ENCODE data around the gene CELF1. TPM values are rescaled to one million over a fixed set of nuclear protein-coding genes. Genes with fewer than 3 reads are reported as not detected.
A peak's percentile ranks its signal among the peaks of the same experiment; 100 is the strongest.

Gene CELF1
- total RNA-seq, 1 donor from 2014 or later, result 180 TPM

DNA sequence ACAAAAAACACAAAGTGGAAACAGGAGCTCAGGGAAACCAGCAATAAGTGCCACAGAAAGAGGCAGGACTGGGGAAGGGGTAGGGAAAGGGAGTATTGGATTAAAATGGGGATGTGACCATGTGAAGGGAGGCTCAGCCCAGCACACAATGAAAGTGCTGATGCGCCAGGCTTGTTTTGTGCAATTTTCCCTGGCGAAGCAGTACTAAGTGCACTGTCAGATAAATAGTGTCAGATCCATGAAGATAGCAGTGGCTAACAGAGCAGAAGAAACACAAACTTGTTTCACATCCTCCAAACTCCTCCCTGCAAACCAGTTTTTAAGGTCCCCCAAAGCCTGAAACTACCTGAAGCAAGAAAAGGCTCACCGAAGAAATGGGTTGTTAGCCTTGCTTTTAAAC is 53.3 kb downstream of the CELF1 start:
- Mint-ChIP-seq H3K27me3 (ENCODE audit: low read depth) (no peaks in the 10 kb centered on the region), H3K4me1 (peaks cover 22% of the 10 kb centered on the region), H3K4me3 (no peak overlapping the region), H3K9me3 (no peaks in the 10 kb centered on the region), H3K36me3 (ENCODE audit: low read depth) (no peaks in the 10 kb centered on the region), H3K27ac (ENCODE audit: unreplicated experiment) (peak overlapping the region; percentile 45)
- no peak for TF ChIP-seq CTCF (conservative IDR thresholded peaks at IDR 0.05)
- no peak for DNase-seq (ENCODE audit: low read depth, low spot score)

- Mint-ChIP-seq H3K4me1 (peaks cover 22% of the 10 kb centered on the region), H3K27me3 (ENCODE audit: low read depth) (no peaks in the 10 kb centered on the region), H3K27ac (ENCODE audit: unreplicated experiment) (peak overlapping the region; percentile 45), H3K4me3 (no peak overlapping the region), H3K36me3 (ENCODE audit: low read depth) (no peaks in the 10 kb centered on the region), H3K9me3 (no peaks in the 10 kb centered on the region)
- TF ChIP-seq CTCF (conservative IDR thresholded peaks at IDR 0.05), result no peak
- no peak for DNase-seq (ENCODE audit: low read depth, low spot score)
Observed at GRCh38 chr11:47499161-47499560, 53.8 kb downstream of the CELF1 start.

DNA sequence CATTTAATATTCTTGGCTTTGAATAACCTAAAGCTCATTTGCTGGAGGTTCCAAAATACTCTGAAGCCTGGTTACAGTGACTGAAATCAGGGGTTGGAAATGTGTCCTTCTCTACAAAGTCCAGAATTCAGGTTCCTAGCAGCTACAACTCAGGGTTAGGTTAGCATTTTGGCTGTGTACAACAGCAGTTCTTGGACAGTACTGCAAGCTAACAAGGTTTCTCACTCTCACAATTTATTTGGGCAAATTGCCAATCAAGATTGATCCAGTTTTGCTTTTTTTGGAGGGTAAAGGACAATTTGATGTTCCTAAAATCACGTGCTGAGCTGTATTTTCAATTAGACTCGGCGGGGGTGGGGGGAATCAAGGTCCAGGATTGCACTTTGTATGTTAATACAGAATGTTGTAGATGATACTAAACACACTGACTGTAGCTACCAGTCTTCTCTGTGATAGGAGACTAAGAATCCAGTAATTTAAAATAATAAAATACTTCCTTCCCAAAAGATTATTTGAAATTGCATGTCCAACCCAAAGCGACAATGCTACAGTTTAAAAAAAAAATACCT is 54.3 kb downstream of the CELF1 start:
- no peak for TF ChIP-seq CTCF (conservative IDR thresholded peaks at IDR 0.05)
- Mint-ChIP-seq H3K9me3 (no peaks in the 10 kb centered on the region), H3K4me3 (no peak overlapping the region), H3K27me3 (ENCODE audit: low read depth) (no peaks in the 10 kb centered on the region), H3K4me1 (peaks cover 27% of the 10 kb centered on the region), H3K27ac (ENCODE audit: unreplicated experiment) (no peak overlapping the region), H3K36me3 (ENCODE audit: low read depth) (peaks cover 3% of the 10 kb centered on the region)
- no peak for DNase-seq (ENCODE audit: low read depth, low spot score)

DNA sequence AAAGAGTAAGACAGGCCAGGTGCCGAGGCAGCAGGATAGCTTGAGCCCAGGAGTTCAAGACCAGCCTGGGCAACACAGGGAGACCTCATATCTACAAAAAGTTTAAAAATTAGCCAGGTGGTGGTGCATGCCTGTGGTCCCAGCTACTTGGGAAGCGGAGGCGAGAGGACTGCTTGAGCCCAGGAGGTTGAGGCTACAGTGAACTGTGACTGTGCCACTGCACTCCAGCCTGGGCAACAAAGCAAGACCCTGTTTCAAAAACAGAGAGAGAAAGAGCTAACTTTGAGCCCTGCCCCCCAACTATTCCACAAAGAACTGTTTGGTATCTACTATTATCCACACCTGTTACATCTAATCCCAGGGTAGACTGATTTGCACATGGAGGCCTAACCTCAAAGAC is 54.8 kb downstream of the CELF1 start:
- Mint-ChIP-seq H3K4me3 (no peak overlapping the region), H3K4me1 (peaks cover 27% of the 10 kb centered on the region), H3K36me3 (ENCODE audit: low read depth) (peaks cover 3% of the 10 kb centered on the region), H3K27me3 (ENCODE audit: low read depth) (no peaks in the 10 kb centered on the region), H3K27ac (ENCODE audit: unreplicated experiment) (no peak overlapping the region), H3K9me3 (no peaks in the 10 kb centered on the region)
- no peak for TF ChIP-seq CTCF (conservative IDR thresholded peaks at IDR 0.05)
- no peak for DNase-seq (ENCODE audit: low read depth, low spot score)

GRCh38 chr11:47496808-47497207 is 56.1 kb downstream of the CELF1 start:
- H3K27ac Mint-ChIP-seq (ENCODE audit: unreplicated experiment), result no peak overlapping the region

More at GRCh38 chr11:47496808-47497207, 56.1 kb downstream of the CELF1 start:
- no peak for DNase-seq (ENCODE audit: low read depth, low spot score)
- Mint-ChIP-seq H3K36me3 (ENCODE audit: low read depth) (peaks cover 3% of the 10 kb centered on the region), H3K4me3 (no peak overlapping the region), H3K9me3 (no peaks in the 10 kb centered on the region), H3K27me3 (ENCODE audit: low read depth) (no peaks in the 10 kb centered on the region), H3K4me1 (peaks cover 22% of the 10 kb centered on the region)
- TF ChIP-seq CTCF (conservative IDR thresholded peaks at IDR 0.05), result no peak
